Fibroblast of the aortic adventitia (primary cell): Measurements from ENCODE around the gene SPAST. TPM values are rescaled to one million over a fixed set of nuclear protein-coding genes. Genes with fewer than 3 reads are reported as not detected.
A peak's percentile ranks its signal among the peaks of the same experiment; 100 is the strongest.
"Not testable (repeated sequence)": the region's sequence is repeated elsewhere in the genome, so short reads cannot be mapped to it uniquely, and the experiment has no call there.

Source experiments
- DNase-seq: peaks from one replicate; pipeline ENCODE4 v3.0.0-alpha.2; 2010; ENCODE audit warnings: low read depth
- H3K4me3 ChIP-seq: 2 replicates; pipeline ENCODE4 v1.5.1; 2011; ENCODE audit warnings: low read depth, mild to moderate bottlenecking, control low read depth, low read length, moderate library complexity
- total RNA-seq: library from RNA; depleted of rRNA; stranded (reverse); fragments of >200 nt; gene quantifications from 2 replicates; pipeline ENCODE4 v1.2.3, GENCODE V29; 2012; ENCODE audit warnings: low replicate concordance
- TF ChIP-seq, protein P1 (sequence below): IDR thresholded peaks from 2 replicates; pipeline ENCODE4 v1.5.1; 2011; ENCODE audit warnings: mild to moderate bottlenecking, low read length, control low read depth, inconsistent platforms; ENCODE audit not compliant: insufficient read depth

SPAST gene, protein sequence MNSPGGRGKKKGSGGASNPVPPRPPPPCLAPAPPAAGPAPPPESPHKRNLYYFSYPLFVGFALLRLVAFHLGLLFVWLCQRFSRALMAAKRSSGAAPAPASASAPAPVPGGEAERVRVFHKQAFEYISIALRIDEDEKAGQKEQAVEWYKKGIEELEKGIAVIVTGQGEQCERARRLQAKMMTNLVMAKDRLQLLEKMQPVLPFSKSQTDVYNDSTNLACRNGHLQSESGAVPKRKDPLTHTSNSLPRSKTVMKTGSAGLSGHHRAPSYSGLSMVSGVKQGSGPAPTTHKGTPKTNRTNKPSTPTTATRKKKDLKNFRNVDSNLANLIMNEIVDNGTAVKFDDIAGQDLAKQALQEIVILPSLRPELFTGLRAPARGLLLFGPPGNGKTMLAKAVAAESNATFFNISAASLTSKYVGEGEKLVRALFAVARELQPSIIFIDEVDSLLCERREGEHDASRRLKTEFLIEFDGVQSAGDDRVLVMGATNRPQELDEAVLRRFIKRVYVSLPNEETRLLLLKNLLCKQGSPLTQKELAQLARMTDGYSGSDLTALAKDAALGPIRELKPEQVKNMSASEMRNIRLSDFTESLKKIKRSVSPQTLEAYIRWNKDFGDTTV
- 26.6 and 37.3 TPM in 2 replicates for total RNA-seq

DNA sequence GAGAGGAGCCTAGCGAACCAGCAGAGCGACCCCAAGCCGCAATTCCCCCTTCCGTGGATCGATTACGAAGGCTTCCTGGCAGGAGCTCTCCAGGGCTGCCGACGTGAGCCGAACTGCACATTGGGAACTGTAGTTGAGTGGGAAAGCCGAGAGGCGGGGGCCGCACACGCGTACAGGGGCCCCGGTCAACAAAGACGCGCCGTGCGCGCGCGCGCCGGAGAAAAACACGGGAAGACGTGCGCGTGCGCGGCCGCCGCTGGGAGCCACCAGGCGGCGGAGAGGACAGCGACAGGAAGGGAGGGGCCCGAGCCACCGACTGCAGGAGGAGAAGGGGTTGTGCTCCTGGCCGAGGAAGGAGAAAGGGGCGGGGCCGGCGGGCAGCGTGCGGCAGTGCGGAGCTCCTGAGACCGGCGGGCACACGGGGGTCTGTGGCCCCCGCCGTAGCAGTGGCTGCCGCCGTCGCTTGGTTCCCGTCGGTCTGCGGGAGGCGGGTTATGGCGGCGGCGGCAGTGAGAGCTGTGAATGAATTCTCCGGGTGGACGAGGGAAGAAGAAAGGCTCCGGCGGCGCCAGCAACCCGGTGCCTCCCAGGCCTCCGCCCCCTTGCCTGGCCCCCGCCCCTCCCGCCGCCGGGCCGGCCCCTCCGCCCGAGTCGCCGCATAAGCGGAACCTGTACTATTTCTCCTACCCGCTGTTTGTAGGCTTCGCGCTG, at the start of gene SPAST:
Gene SPAST (plus strand): TSS at position 247 of the 711 bp plus-strand sequence. CDS start 276 bp downstream, at position 523.
- peak within 1 kb of the TSS; percentile 83 for H3K4me3 ChIP-seq
- TF ChIP-seq, protein P1, sequence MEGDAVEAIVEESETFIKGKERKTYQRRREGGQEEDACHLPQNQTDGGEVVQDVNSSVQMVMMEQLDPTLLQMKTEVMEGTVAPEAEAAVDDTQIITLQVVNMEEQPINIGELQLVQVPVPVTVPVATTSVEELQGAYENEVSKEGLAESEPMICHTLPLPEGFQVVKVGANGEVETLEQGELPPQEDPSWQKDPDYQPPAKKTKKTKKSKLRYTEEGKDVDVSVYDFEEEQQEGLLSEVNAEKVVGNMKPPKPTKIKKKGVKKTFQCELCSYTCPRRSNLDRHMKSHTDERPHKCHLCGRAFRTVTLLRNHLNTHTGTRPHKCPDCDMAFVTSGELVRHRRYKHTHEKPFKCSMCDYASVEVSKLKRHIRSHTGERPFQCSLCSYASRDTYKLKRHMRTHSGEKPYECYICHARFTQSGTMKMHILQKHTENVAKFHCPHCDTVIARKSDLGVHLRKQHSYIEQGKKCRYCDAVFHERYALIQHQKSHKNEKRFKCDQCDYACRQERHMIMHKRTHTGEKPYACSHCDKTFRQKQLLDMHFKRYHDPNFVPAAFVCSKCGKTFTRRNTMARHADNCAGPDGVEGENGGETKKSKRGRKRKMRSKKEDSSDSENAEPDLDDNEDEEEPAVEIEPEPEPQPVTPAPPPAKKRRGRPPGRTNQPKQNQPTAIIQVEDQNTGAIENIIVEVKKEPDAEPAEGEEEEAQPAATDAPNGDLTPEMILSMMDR: peak; percentile 60
- DNase-seq: peak; percentile 92

DNA sequence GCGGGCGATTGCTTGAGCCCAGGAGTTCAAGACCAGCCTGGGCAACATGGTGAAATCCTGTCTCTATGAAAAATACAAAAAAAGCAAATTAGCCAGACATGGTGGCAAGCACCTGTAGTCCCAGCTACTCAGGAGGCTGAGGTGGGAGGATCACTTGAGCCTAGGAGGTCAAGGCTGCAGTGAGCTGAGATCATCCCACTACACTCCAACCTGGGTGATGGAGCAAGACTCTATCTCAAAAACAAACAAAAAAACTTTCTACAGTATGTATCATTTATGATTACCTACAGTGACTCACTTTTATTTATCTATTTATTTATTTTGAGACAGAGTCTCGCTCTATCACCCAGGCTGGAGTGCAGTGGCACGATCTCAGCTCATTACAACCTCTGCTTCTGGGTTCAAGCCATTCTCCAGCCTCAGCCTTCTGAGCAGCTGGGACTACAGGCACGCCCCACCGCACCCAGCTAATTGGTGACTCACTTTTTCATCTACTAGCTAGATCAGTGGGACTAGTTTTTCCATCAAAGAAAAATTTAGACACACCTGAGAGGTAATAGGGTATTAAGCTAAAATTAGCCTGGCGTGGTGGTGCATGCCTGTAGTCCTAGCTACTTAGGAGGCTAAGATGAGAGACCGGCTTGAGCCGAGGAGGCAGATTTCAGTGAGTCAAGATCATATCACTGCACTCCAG, 44.4 kb upstream of the SPAST start:
- H3K4me3 ChIP-seq, DNase-seq: not testable (repeated sequence)

DNA sequence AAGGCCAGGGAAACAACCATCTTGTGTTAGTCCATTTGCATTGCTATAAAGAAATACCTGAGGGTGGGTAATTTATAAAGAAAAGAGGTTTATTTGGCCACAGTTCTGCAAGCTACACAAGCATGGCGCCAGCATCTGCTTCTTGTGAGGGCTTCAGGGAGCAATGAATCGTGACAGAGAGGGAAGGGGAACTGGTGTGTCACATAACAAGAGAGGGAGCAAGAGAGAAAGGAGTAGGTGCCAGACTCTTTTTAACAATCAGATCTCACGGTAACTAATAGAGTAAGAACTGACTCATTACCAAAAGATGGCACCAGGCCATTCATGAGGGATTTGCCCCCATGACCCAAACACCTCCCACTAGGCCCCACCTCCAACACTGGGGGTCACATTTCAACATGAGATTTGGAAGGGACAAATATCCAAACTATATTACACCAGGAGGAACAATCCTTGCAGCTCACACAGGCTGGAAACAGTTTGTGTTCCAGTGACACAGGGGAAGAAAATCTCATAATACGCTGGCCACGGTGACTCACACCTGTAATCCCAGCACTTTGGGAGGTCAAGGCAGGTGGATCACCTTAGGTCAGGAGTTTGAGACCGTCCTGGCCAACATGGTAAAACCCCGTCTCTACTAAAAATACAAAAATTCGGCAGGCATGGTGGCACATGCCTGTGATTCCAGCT, 29.0 kb upstream of the SPAST start:
- DNase-seq: peak; percentile 11
- not testable (repeated sequence) for H3K4me3 ChIP-seq

DNA sequence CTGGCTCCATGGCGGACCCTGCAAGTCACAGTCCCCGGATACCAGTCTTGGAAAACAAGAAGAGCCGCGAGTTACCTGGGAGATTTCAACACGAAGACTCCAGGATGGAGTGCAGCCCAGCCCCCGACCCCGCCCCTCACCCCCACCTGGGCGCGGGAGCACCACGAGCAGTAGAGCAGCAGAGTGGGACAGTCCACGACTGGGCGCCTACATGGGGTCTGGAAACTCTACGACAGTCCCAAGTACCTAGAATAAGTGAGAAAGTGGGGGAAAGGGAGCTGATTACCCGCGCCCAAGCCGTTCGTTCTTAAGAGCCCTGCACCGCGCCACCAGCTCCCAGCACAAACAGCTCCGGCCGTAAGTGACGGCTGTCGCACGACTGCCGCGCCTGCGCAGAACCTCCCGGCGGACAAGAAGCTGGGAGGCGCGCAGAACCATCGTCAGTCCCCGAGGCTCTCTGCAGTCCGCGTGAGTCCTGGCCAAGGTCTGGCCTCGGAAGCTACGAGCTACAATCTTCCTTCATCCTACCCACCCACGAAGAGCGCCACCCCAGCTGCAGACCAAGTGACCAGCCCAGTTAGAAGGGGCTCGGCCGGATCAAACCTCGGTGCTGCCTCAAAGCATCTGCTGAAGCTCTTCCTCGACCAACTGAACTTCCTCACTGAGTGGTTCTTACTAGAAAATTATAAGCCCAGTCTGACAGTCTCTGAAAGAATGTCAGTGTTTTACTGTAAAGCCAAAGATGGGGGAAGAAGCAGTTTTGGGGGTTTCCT, 23.7 kb upstream of the SPAST start, which contains the start of gene DPY30:
Gene DPY30 (minus strand): TSS at position 359 of the 773 bp plus-strand sequence. CDS start 349 bp downstream, at position 10.
- peak within 1 kb of the TSS; percentile 95 for H3K4me3 ChIP-seq
- TF ChIP-seq, protein P1: no peak
- peak; percentile 92 for DNase-seq

DNA sequence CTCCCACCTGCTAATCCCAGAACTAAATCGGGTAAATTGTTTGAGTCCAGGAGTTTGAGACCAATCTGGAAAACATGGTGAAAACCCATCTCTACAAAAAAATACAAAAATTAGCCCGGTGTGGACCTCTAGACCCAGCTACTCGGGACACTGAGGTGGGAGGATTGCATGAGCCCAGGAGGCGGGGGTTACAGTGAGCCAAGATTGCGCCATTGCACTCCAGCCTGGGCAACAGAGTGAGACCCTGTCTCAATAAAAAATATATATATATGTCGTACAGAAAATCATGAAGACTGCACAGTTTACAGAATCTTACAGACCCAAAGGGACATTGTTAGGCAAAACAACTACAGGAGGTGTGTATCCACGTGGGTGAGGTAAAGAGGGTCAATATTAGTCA, 19.8 kb upstream of the SPAST start:
- DNase-seq: no peak
- H3K4me3 ChIP-seq: no peak overlapping the region
- TF ChIP-seq, protein P1: no peak

DNA sequence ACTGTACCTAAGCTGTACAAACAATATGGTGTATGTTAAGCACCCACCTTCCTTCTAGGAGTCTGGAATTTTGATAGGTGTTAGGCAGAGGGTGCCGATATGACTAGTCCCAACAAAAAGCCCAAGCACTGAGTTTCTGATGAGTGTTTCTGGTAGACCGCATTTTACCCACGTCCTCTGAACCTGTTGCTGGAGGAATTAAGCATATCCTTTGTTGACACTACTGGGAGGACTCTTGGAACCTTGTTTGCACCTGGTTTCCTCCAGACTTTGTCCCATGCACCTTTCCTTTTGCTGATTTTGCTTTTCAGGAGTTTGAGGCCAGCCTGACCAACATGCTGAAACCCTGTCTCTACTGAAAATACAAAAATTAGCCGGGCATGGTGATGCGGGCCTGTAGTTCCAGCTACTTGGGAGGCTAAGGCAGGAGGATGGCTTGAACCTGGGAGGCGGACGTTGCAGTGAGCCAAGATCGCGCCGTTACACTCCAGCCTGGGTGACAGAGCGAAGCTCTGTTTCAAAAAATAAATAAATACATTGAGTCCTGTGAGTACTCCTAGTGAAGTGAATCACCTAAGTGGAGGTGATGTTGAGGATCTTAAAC, 11.4 kb upstream of the SPAST start:
- no peak overlapping the region for H3K4me3 ChIP-seq
- TF ChIP-seq, protein P1: no peak
- no peak for DNase-seq

DNA sequence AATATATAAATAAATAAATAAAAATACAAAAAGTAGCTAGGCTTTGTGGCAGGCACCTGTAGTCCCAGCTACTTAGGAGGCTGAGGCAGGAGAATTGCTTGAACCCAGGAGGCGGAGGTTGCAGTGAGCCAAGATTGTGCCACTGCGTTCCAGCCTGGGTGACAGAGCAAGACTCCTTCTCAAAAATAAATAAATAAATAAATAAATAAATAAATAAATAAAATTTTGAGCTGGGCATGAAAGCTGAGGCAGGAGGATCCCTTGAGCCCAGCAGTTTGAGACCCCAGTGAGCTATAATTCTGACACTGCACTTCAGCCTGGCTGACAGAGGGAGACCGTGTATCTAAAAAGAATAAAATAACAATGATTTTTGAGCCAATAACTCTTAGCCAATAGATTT, 8.8 kb upstream of the SPAST start:
- not testable (repeated sequence) for DNase-seq, H3K4me3 ChIP-seq
